ENCODE data around the gene ASB13.

DNA sequence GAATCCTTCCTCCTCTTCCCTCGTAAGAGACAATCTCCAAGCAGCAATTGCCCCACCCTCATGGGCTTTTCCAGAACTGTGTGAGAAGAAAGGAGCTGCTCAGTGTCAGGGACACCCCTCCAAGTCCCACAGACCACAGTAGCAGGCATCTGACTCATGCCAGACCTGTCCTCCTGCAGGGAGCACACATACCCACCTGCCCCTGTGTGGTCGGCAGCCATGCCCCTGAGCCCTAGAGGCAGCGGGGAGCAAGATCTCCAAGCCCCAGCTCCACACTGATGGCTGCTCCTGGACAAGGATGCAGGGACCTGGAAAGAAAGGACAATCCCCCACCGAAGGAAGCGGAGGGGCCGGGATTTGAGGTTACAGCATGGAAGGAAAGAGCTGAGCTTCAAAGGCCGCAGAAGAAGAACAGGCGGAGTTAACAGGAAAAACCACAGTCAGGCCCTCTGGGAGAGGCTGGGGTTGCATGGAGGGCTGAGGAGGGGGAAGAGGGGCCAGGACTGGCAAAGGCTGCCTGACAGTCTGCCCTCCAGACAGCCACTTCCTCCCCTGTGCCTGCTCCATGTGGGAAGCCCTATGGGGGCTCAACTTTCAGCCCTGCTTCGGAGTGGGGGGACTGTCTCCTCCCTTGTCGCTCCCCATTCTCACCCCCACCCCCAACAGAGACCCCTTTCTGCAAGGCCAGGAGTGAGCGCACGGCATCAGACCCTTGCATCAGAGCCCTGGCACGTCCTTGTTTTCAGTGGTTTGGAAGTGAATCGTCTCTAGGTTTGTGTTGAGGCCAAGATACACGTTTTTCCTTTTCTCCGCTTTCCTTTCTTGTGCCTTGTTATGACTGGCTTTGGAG, 46.8 kb downstream of the ASB13 start:
- no peak for TF ChIP-seq EGR1 (IDR thresholded peaks at IDR 0.05; ENCODE audit: low read depth)
- TF ChIP-seq REST (IDR thresholded peaks at IDR 0.05; ENCODE audit: low read depth): no peak
- TF ChIP-seq POLR2A (IDR thresholded peaks at IDR 0.05; ENCODE audit: borderline replicate concordance, extremely low read depth, insufficient read depth, insufficient read length): no peak
- no peak for TF ChIP-seq JUND (IDR thresholded peaks at IDR 0.05)
- TF ChIP-seq, protein P1, sequence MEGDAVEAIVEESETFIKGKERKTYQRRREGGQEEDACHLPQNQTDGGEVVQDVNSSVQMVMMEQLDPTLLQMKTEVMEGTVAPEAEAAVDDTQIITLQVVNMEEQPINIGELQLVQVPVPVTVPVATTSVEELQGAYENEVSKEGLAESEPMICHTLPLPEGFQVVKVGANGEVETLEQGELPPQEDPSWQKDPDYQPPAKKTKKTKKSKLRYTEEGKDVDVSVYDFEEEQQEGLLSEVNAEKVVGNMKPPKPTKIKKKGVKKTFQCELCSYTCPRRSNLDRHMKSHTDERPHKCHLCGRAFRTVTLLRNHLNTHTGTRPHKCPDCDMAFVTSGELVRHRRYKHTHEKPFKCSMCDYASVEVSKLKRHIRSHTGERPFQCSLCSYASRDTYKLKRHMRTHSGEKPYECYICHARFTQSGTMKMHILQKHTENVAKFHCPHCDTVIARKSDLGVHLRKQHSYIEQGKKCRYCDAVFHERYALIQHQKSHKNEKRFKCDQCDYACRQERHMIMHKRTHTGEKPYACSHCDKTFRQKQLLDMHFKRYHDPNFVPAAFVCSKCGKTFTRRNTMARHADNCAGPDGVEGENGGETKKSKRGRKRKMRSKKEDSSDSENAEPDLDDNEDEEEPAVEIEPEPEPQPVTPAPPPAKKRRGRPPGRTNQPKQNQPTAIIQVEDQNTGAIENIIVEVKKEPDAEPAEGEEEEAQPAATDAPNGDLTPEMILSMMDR (IDR thresholded peaks at IDR 0.05 in 2 of 3, conservative IDR thresholded peaks at IDR 0.05 in 1 of 3; ENCODE audit: borderline replicate concordance in 1 of 3, insufficient read depth in 1 of 3, low read depth in 2 of 3, low read length in 2 of 3): no peak
- TF ChIP-seq CEBPB (IDR thresholded peaks at IDR 0.05; ENCODE audit: low read depth): no peak
- TF ChIP-seq ZNF274 (IDR thresholded peaks at IDR 0.05; ENCODE audit: low read depth, low read length): no peak
- no peak for TF ChIP-seq TCF7L2 (IDR thresholded peaks at IDR 0.05; ENCODE audit: borderline replicate concordance, extremely low read depth, insufficient read depth, insufficient read length)
- no peak for TF ChIP-seq ZFX (IDR thresholded peaks at IDR 0.05)
- no peak for TF ChIP-seq EZH2 (IDR thresholded peaks at IDR 0.05)
- no peak for TF ChIP-seq MAX (IDR thresholded peaks at IDR 0.05)
- TF ChIP-seq RAD21 (IDR thresholded peaks at IDR 0.05; ENCODE audit: low read depth): no peak
- TF ChIP-seq, protein P2, sequence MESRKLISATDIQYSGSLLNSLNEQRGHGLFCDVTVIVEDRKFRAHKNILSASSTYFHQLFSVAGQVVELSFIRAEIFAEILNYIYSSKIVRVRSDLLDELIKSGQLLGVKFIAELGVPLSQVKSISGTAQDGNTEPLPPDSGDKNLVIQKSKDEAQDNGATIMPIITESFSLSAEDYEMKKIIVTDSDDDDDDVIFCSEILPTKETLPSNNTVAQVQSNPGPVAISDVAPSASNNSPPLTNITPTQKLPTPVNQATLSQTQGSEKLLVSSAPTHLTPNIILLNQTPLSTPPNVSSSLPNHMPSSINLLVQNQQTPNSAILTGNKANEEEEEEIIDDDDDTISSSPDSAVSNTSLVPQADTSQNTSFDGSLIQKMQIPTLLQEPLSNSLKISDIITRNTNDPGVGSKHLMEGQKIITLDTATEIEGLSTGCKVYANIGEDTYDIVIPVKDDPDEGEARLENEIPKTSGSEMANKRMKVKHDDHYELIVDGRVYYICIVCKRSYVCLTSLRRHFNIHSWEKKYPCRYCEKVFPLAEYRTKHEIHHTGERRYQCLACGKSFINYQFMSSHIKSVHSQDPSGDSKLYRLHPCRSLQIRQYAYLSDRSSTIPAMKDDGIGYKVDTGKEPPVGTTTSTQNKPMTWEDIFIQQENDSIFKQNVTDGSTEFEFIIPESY (IDR thresholded peaks at IDR 0.05; ENCODE audit: extremely low read depth, insufficient replicate concordance, low read length): no peak
- no peak for TF ChIP-seq ATF3 (IDR thresholded peaks at IDR 0.05)

Measured in HCT116 (cell line).